Activated effector memory CD4-positive, alpha-beta T cell treated with Interleukin-2 at 50 U/mL for 16 hours (primary cell): ENCODE results near the gene GSG1L2.

Source experiments
- DNase-seq: peaks from one replicate; pipeline ENCODE4 v3.0.0-alpha.2; 2020

GSG1L2 gene

DNA sequence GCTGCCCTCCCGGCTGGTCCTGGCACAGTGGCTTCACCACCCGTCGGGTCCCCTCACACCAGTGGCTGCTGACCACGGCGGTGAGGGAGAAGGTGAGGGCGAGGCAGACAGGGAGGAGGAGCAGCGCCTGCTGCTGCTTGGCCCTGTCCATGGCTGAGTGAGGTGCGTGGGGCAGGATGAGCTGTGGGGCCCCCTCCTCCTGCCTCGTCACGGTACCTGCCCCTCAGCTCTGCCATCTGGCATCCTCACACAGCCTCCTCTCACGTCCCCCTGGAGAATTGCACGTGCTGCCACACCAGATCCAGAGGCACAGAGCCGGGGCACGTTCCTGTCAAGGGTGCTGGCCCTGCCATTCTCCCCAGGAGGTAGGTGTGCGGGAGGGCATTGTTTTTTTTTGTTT is at the start of gene GSG1L2:
GSG1L2 (minus strand) TSS at position 159 of the 400 bp plus-strand sequence; CDS start at position 151, 8 bp downstream.
- DNase-seq = no peak

DNA sequence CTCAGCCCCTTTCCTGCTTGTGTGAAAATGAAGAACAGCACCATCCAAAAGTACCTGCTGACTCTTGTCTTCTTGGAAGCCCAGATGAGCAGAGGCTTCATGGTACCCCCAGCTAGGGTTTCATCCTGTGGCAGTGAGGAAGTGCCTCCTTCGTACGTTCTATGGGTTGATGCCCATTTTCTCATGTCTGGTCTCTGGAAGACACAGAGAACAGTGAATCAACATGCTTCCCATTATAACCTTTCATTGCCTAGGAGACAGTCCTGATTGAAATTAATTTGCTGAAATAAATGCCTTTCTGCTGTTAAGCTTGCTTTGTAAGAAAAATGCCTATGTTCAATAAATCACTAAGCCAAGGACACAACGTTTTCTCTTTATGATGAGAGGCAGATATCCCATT is 46.7 kb upstream of the GSG1L2 start:
- no peak for DNase-seq

DNA sequence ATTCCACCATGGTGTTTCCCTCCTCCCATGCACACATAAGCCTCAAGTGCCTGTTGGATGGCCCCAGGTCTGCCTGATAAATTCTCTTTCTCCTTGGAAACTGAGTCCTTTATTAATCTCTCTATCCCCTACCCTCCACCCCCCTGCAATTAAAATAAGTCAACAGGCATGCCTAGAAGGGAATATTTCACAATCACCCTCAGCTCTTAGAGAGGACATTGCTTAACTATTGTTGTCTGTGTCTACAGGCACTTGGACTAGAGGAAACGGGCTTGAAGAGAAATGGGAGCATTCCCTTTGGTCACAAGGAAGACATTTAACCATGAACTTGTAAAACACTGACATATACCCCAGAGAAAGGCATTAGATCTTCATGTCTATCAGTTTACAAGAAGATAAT is 43.7 kb upstream of the GSG1L2 start:
- DNase-seq = no peak

DNA sequence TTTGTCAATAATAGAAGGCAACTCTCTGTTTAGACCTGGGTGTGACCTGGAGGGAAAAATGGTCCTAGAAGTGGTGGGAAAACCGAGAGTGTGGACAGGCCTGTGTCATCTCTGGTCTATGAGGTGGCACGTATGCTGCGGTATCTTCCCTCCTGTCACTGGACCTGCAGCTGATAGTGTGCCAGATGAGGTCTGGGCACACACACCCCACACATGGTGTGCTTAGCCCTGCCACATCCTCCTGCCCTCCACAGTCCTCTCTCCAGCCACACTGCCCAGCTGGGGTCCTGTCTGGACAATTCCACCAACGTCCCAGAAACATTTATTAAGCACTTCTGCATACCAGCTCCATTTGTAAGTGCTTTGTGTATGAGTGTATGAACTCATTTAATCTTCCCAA is 41.1 kb upstream of the GSG1L2 start:
- no peak for DNase-seq

DNA sequence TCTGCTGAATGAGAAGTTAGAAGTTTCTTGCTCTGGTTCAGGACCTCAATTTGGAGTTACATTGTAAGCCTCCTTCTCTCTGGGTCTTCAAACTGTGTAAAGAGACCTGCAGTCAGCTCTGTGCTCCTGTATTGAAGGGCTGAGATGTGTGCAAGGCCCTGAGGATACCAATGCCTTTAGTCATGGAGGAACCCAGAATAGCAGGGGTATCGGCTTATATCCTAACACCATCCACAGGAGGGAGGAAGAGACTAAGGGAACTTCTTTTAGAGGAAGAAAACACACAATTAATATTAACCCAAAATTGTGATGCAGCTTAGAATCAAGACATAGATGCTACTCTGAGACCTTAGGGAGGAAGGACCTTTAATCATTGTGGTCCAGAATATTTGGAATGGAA is 40.3 kb upstream of the GSG1L2 start:
- no peak for DNase-seq

DNA sequence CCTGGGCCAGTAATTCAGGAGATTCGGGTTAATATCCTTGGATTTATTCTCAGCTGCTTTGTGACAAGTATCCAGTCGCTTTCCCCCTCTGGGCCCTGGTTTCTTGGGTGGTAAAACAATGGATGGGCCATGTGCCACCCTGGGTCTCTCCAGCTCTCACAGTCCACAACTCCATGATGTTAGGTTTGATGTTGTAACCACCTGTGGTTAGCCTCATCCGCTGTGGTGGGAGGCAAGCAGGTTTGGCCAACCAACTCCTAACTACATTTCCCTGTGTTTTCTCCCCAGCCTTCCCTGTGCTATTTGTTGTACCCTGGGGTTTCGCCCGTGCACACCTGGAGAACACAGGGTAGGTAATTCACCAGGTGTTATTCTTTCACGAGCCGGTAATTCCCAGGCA is 39.0 kb upstream of the GSG1L2 start:
- DNase-seq = no peak

DNA sequence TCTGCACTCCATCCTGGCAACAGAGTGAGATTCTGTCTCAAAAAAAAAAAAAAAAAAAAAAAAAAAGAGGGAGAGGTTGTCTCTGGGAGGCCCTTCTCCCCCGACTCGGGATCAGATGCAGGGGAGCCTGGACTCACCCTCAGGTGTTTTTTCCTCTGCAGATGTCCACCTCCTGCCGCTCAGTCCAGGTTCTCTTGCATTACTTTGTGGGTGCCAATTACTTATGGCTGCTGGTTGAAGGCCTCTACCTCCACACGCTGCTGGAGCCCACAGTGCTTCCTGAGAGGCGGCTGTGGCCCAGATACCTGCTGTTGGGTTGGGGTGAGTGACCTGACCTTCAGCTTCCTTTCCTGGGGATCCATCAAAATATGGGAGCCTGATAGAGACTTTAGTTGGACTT is 37.9 kb upstream of the GSG1L2 start:
- no peak for DNase-seq

DNA sequence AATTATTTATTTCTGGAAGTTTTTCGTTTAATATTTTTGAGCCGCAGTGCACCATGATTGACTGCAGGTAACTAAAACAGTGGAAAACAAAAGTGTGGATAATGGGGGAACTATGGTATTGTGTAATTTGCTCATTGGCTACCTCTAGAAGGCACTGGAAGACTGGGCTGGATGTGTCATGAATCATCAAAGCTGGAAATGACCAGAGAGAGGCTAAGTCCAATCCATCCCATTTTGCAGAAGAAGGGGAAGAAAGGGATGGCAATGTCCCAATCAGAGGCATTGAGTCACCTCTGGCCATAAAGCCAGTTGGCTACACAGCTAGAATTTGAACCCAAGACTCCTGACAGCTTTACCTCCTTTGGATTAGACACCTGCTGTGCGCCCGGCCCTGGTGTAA is 33.2 kb upstream of the GSG1L2 start:
- DNase-seq = no peak

DNA sequence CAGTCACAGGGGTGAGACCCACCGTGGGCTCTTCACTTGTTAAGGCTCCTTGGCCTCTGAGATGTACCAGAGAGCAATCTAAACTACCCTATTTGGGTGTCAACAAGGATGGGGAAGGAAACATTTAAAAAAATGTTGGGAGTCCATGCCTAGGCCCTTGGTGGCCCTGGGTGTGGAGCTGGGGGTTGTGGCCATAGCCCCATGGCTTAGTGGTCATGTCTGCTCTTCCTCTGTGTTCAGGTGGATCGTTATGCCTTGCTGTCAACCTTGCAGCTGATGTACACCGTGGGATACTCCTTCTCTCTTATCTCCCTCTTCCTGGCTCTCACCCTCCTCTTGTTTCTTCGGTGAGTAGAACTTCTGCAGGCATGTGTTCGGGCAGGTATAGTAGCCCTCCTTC is 32.4 kb upstream of the GSG1L2 start:
- DNase-seq = no peak

DNA sequence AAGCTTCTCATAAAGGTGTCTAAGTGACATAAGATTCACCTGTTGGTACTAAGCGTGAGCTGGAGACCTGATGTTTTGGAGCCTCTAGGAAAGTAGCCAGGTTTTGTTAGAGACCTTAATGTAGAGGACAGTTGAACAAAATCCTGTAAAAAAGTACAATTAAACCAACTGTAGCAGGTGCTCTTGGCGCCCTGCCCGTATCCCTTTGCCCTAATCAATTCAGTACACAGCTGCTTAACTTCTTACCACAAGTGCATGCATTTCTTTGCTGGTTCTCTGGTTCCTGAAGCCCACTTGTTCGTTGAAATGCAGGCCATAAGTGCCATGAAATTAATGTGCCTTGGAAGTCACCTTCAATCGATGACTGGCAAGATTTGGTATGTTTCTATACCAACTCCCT is 28.3 kb upstream of the GSG1L2 start:
- no peak for DNase-seq

DNA sequence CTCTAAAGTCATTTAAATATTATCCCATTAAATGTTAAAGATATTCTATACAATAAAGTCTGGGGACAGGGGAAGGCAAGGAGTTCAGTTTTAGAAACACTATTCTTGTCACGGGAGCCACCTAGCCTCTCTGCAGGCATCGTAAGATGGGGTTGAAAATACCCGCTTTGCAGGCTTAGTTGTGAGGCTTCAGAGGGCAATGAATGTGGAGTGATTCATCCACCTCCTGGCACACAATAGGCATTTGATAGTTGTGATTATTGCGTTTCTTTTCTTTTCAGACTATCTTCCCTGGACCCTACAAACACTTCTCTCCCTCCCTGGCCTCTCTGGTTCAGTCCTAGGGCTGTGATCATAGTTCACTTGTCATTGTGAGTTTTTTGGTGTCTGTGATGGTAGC is 23.4 kb upstream of the GSG1L2 start:
- DNase-seq = no peak

DNA sequence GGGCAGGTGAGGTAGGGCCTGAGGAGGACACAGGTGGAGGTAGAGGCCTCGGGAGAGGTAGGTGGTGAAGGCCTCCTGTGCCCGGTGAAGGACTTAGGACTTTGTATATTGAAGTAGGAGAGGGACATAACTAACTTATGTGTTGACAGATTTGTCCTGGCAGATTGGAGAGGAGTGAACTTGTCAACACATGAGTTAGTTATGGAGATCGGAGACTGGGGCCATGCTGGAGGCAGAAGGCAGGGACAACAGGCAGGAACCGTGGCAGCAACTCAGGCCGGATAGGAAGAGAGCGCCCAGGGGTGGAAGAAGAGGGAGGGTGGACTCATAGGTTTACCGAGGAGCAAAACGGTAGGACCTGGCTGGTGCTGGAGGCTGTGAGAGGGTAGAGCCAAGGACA is 22.3 kb upstream of the GSG1L2 start:
- no peak for DNase-seq

DNA sequence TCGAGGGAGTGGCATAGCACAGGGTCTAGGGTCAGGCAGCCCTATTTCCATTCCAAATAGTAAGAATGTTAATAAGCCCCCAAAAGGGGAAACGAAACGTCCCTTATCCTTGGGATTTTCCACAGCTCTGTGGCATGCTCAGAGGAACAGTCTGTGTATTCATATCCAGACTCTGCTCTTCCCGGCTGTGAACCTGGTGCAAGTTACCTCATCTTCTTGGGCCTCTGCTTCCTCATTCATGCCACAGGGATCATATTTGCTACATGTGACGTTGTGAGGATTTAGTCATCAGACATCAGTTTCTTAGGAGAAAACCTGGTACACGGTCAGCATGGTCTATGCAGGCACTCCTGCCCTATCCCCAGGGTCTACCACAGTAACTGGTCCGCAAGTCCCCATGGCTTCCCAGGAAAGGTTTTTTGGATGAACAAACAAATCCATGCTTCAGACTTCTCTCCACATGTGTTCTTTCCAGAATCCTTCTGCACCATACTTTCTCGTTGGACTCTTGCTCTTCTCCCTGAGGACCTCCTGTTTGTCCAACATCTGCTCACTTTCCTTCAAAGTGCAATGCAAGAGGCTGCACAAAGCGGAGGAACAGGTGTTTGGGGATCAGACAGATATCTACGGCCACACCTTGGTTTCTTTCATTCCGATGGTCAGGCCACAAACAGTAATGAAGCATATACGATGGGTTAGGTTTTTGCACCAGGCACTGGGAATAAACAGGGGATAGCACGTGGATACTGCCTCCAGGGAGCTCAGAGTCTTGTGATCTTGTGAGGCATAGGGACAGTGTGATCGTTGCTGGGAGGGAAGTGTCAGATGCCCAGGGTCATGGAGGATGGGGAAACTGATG is 21.5 kb upstream of the GSG1L2 start:
- no peak for DNase-seq

DNA sequence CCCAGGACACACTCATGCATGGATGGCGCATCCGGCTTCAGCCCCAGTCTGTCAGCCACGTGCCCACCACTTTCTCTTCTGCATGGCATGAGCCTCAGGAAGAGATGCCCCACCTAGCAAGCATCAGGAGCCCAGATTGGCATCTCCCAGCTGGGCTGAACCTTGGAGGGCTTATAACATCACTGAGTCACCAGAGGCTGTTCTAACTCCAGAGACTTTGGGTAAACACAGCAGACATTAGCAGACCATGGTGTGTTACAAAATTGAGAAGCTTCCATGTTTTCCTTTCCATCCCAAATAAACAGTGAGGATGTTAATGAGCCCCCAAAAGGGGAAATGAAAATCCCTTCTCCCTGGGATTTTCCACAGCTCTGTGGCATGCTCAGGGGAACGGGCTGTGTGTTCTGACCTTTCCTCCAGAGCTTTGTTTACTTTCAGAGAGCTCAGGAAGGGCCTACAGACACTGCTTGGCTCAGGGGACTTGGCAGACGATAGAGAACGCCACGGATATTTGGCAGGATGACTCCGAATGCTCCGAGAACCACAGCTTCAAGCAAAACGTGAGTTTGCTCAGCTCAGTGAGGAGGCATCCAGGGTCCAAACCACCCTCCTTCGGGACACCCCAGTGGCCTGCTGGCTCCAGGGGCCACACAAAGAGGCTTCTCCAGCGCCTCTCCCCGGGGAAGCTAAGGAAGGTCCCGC is 20.3 kb upstream of the GSG1L2 start:
- DNase-seq = no peak

DNA sequence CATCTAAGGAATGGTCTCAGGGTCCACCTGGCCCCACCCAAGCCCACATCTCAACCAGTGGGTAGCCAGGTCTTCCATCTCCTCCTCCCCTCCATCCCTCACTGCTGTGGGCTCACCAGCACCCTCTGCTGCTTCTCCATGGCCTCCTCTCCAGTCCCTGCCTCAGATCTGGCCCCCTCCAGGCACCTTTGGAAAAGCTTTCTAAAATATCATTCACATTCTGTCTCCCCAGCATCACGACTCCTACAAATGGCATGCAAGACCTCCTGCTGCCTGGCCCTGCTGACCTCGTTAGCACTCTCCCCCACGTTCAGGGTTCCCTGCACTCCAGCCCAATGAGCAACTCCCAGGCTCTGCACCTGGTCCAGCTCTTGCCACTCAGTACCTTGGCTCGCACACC is 17.6 kb upstream of the GSG1L2 start:
- DNase-seq = no peak

DNA sequence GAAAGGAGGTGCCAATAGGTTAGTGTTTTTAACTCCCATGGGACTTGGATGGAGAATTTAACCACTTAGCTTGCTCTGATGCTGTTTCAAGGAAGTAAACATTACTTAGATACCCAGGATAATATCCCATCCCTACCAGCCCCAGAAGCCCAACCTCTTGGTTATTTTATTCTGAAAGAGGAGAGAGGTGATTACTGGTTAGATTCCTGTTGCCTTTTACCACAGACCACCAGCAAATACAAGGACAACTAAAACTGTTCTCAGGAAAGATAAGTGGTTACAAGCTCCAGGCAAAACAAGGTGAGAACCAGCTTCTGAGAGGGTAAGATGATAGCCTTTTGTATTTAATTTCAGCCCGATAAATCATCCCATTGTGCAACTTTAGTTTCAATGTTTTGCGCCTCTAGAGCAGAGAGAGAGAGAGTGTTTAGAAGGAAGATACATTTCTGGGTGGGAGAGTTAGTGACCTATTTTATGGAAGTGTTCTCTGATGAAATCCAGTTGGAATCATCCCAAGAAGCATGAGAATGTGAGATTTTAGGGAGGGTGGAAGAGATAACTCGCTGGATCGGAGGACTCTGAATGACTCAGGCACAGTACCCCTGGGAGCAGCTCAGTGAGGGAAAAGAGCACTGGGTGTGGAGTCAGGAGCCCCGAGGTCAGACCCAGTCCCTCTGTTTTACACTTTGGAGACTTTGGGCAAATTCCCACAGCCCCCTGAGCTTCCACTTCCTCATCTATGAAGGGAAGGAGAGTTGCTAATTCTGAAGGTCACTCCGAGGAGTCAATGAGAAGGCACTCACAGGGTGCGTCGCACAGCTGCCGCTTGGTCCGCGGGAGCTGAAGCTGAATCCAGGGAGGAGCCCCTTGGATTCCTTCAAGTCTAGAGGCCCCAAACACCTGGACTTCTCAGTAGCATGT is 15.9 kb upstream of the GSG1L2 start:
- DNase-seq = no peak

DNA sequence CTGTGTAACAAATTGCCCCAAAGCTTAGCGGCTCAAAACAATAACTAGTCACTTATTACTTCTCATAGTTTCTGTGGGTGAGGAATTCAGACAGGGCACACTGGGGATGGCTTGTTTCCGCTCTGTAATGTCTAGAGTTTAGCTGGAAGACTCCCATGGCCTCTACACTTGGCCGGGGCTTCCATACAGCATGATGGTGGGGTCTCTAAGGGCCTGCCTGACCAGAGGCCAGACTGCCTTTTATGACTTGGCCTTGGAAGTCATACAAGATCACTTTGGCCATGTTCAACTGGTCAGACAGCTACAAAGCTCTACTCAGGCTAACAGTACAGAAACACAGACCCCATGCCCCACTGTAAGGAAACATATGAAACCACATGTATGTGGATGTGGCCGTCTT is 12.0 kb upstream of the GSG1L2 start:
- no peak for DNase-seq

DNA sequence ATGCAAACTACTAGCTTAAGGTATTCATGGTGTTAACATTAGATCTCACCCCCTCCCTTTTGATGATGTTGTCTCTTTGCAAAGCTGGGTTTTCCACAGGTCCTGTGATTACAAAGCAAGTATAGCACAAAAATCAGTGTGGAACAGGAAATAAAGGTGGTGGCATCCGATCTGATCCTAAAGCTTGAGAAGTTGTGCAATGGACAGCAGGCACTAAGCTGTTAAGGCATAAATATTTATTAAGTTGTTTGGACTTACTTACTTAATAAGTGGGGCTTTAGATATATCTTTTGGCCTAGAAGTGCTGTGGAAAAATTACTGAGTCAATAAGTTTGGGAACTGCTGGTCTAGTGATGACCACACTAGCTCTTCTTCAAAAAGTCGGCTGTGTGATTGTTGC is 8.8 kb upstream of the GSG1L2 start:
- DNase-seq = no peak

DNA sequence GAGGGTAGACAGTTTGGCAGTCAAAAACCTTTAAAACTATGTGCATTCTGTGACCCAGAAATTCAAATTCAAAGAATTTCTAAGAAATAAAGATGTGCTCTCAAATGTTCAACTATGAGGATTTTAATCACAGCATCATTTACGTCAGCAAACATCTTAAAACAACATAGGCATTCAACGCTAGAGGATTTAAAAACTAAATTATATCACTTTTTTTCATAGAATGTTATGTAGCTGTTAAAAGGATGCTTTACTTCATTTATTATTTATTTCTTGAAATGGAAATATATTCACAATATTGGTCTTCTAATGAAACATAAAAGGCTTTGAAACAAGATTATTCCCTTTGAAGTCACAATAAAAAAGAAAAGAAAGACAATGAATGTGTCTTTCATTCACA is 7.5 kb upstream of the GSG1L2 start:
- DNase-seq = no peak

DNA sequence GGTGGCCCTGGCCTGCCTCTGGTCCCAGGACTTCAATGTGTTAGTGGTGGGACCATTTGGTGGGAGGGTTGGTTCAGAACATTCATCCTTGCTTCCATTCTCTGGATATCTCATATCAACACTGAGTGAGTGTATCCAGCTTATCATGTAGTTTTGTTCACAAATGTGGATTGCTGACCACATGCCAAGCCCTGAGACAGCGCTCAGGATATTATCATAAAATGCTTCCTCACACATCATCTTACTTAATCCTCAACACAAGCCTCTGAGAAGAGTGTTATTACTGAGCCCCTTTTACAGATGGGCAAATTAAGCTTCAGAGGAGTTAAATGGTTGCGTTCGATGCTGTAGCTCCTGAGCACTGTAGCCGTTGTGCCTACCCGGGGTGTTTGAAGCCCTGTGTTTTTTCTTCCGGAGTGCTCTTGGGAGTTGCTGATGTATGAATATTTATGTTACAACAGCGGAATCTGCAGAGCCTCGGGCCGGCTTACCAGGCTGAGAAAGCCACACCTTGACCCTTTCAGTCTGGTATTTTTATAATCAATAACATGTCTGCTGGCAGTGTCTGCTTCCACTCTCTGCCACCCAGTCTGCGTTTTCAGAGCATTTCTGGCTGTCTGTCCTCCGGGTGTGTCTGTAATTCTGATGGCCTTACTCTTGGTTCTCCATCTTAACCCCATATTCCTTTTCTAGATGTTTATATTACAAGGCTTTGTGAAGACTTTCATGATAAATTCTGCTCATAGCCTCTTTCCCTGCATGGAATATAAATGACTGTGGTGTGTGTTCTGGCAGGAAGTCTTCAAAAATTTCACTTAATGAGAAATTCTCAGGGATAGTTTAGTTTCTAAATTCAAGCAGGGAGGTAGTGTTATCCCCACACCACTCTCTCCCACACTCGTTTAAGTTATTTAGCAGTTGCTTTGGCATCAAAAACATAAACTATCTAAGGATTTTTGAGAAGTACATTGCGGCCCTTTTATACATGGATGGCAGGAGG is 6.7 kb upstream of the GSG1L2 start:
- no peak for DNase-seq

DNA sequence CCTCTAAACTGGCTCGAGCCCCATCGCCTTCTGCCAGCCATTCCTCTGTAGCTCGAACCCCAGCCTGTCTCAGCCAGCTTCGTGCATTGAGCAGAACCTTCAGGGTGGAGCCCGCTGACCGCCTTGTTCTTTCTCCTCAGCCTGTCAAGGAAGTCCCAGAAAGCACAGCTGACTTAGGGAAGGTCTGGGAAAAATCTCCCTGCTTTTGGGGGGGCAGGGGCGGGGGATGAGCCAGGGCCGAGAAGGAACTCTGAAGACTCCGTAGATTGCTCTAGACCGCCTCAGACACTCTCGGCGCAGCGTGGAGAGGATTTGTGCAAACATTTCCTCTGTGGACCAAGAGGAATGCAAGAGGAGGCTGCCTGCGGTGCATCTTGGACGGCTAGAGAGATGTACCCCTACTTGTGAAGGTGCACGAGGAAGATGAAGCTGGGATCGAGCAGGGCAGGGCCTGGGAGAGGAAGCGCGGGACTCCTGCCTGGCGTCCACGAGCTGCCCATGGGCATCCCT is 3.8 kb upstream of the GSG1L2 start, which contains the start of gene GLP2R:
GLP2R (plus strand) TSS at position 284 of the 510 bp plus-strand sequence; CDS start at position 424, 140 bp downstream.
- DNase-seq = no peak
